ENCODE data around the gene SLC48A1. TPM values are rescaled to one million over a fixed set of nuclear protein-coding genes. Genes with fewer than 3 reads are reported as not detected.
A peak's percentile ranks its signal among the peaks of the same experiment; 100 is the strongest.

Gene SLC48A1
- total RNA-seq, 4 donors from 2014 or later = 19.9 to 76.7 (median 23.1) TPM

DNA sequence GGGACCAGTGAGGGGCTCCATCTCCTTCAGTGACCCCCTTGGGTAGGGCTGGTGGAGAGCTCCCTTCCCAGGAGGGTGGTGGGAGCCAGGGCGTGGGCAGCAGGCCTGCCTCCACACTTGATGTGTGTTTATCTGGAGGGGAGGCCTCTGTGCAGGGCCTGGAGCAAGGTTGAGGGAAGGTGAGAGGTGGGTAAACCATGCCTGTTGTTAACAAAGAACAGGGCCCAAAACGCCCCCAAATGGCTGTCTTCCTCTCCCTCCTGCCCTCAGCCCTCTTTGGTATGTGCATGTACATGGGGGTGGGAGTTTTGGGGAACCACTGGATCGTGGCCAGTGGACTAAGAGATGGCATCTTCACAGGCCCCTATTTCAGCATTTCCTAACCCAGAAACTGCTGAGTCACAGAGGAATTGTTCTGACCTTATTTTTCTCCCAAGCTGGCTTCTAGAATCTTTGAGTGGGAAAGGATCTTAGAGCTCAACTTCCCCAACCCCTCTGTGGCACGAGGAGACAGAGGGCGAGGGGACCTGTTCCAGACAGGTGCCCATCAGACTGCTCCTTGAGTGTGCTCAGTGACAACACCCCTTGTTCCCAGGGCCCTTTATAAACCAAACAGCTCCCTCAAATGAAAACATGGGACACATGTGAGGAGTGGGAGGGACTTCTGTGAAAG lies 3.6 kb downstream of the SLC48A1 start:
- WGBS, 2 donors (ENCODE audit: low coverage in 1 of 2) = 64% methylated on average over 4 of the region's 5 CpGs; no CpG with 5 or more reads in 1 of the 2 donors
- in situ Hi-C loops (cut with MboI; ENCODE audit: low pct_ligation_motif_present in 1 of 4, low pct_unique_long_range_greater_than_20kb in 1 of 4, low sequenced_read_pairs in 3 of 4) = loop anchor here in 2 of 4 donors (5.0 to 10.0 kb wide), 2 partner anchors 59 to 62 kb away; no protein-coding TSS in a partner anchor
- intact Hi-C loops (cut with DNase I; ENCODE audit: low total_unique reads) = loop anchor here (5.0 kb wide), 1 partner anchor 64 kb away; no protein-coding TSS in a partner anchor
- no peak for DNase-seq
- TF ChIP-seq, protein P1, sequence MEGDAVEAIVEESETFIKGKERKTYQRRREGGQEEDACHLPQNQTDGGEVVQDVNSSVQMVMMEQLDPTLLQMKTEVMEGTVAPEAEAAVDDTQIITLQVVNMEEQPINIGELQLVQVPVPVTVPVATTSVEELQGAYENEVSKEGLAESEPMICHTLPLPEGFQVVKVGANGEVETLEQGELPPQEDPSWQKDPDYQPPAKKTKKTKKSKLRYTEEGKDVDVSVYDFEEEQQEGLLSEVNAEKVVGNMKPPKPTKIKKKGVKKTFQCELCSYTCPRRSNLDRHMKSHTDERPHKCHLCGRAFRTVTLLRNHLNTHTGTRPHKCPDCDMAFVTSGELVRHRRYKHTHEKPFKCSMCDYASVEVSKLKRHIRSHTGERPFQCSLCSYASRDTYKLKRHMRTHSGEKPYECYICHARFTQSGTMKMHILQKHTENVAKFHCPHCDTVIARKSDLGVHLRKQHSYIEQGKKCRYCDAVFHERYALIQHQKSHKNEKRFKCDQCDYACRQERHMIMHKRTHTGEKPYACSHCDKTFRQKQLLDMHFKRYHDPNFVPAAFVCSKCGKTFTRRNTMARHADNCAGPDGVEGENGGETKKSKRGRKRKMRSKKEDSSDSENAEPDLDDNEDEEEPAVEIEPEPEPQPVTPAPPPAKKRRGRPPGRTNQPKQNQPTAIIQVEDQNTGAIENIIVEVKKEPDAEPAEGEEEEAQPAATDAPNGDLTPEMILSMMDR (IDR thresholded peaks at IDR 0.05) = no peak
- TF ChIP-seq EP300 (IDR thresholded peaks at IDR 0.05; ENCODE audit: low read depth) (no peak), POLR2A (IDR thresholded peaks at IDR 0.05) (no peak), POLR2AphosphoS5 (IDR thresholded peaks at IDR 0.05) (no peak)
- Histone ChIP-seq H3K36me3 (no peaks in the 10 kb centered on the region), H3K4me3 (no peak overlapping the region), H3K9me3 (no peaks in the 10 kb centered on the region), H3K27ac (peak overlapping the region in 3 of 4 donors; percentile 14 to 61 (median 55)), H3K4me1 (peaks cover 40 to 60% (median 43%) of the 10 kb centered on the region in 4 donors), H3K27me3 (no peaks in the 10 kb centered on the region)

DNA sequence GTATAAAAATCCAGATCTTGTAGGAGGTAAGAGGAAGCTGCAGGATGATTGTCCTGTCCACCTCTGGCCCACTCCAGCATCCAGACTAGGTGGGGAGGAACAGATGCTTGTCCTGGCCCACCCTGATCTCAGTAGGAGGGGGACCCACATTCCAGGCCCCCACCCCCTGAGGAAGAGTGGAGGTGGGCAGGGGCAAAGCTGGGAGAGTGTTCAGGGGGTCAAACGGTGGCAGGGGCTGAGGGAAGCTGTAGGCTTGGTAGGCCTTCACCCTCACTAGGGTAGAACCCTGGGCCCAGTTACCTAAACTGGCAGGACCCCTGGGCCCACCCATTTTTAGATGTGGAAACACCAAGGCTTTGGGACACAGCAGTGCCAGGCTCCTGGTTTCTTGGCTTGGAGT lies 4.1 kb downstream of the SLC48A1 start:
- Histone ChIP-seq H3K4me3 (no peak overlapping the region), H3K36me3 (no peaks in the 10 kb centered on the region), H3K27ac (peak overlapping the region in 3 of 4 donors; percentile 14 to 61 (median 55)), H3K4me1 (peaks cover 40 to 59% (median 43%) of the 10 kb centered on the region in 4 donors), H3K9me3 (no peaks in the 10 kb centered on the region), H3K27me3 (no peaks in the 10 kb centered on the region)
- in situ Hi-C loops (cut with MboI; ENCODE audit: low pct_ligation_motif_present in 1 of 4, low pct_unique_long_range_greater_than_20kb in 1 of 4, low sequenced_read_pairs in 3 of 4) = loop anchor here in 2 of 4 donors (5.0 to 10.0 kb wide), 2 partner anchors 60 to 62 kb away; no protein-coding TSS in a partner anchor
- no peak for TF ChIP-seq POLR2A (IDR thresholded peaks at IDR 0.05)
- TF ChIP-seq, protein P1 (IDR thresholded peaks at IDR 0.05) = no peak
- no peak for TF ChIP-seq POLR2AphosphoS5 (IDR thresholded peaks at IDR 0.05)
- TF ChIP-seq EP300 (IDR thresholded peaks at IDR 0.05; ENCODE audit: low read depth) = no peak
- 73% methylated on average over 1 of the region's 1 CpG; no CpG with 5 or more reads in 1 of the 2 donors for WGBS, 2 donors (ENCODE audit: low coverage in 1 of 2)
- no peak for DNase-seq
- intact Hi-C loops (cut with DNase I; ENCODE audit: low total_unique reads) = loop anchor here (5.0 kb wide), 1 partner anchor 65 kb away; no protein-coding TSS in a partner anchor

DNA sequence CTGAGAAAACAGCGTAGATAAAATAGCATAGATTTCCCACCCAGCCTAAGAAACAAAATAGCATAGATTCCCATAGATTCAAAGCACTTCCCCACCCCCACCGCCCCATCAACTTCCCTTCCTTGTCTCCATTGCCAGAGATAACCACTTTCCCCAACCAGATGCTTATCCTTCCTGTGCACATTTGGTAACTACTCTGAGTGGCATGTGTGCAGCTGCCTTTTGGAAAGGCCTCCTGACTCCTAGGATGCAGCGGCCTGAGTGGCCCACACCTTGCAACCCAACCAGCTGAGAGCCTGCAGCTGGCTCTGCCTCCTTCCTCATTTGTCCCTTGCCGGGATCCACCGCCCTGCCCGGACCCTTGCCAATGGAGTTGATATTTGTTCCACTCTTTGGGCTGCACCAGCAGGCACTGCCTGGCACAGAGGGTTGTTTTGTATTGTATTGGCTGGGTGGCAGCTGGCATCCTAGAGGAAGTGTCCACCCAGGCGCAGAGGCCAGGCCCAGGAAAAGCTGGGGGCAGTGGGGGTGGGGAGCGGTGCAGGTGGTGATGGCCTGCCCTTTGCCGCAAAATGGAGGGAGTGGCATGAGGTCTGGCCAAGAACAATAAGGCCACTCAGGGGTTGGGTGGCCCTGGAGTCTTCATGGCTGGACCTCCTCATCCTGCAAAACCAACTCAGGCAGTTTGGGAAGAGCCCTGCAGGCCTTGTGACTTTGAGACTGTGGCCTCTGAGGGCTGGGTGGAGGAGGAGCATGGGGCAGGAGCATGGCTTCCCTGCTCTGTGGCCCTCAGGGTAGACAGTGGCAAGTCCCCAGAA lies 4.9 kb downstream of the SLC48A1 start:
- H3K36me3 ChIP-seq = no peaks in the 10 kb centered on the region
- intact Hi-C loops (cut with DNase I; ENCODE audit: low total_unique reads) (loop anchor here (2.0 to 5.0 kb wide), 2 partner anchors 59 to 66 kb away; no protein-coding TSS in a partner anchor), in situ Hi-C loops (cut with MboI; ENCODE audit: low pct_ligation_motif_present in 1 of 4, low pct_unique_long_range_greater_than_20kb in 1 of 4, low sequenced_read_pairs in 3 of 4) (loop anchor here in 2 of 4 donors (5.0 to 10.0 kb wide), 2 partner anchors 61 to 63 kb away; no protein-coding TSS in a partner anchor)
- TF ChIP-seq EP300 (IDR thresholded peaks at IDR 0.05; ENCODE audit: low read depth) (no peak), POLR2A (IDR thresholded peaks at IDR 0.05) (no peak), POLR2AphosphoS5 (IDR thresholded peaks at IDR 0.05) (no peak)
- TF ChIP-seq, protein P1 (IDR thresholded peaks at IDR 0.05) = no peak
- H3K4me3 ChIP-seq = no peak overlapping the region
- H3K4me1 ChIP-seq = peaks cover 35 to 53% (median 40%) of the 10 kb centered on the region in 4 donors
- H3K27ac ChIP-seq = peak overlapping the region in 2 of 4 donors; percentile 55 to 61
- no peaks in the 10 kb centered on the region for H3K9me3 ChIP-seq
- no peak for DNase-seq
- WGBS, 2 donors (ENCODE audit: low coverage in 1 of 2) = 68 to 70% methylated on average over 2 to 9 of the region's 9 CpGs
- no peaks in the 10 kb centered on the region for H3K27me3 ChIP-seq
